Activated naive CD4-positive, alpha-beta T cell treated with anti-CD3 and anti-CD28 coated beads, Interleukin-2, amount 10 ng/mL, durations not matched to agents 7 days and 5 days (primary cell): ENCODE results near the gene CDC42BPA.

Source experiments
- CTCF ChIA-PET: fragments of 350-600 bp; sonication (Branson Sonifier 250); formaldehyde crosslinking; loops from one replicate; lab custom pipeline; 2021; ENCODE audit warnings: antibody characterized with exemption; lab: Charles Lee
- DNase-seq: peaks from one replicate; pipeline ENCODE4 v3.0.0-alpha.2; 2020
- H3K27ac Mint-ChIP-seq: one replicate; pipeline ENCODE4 v1.8.0; 2021; ENCODE audit warnings: mild to moderate bottlenecking, moderate library complexity, mixed read lengths
- H3K27me3 Mint-ChIP-seq: one replicate; pipeline ENCODE4 v1.8.0; 2021; ENCODE audit warnings: mild to moderate bottlenecking, mixed read lengths
- H3K36me3 Mint-ChIP-seq: one replicate; pipeline ENCODE4 v1.8.0; 2021; ENCODE audit warnings: mixed read lengths
- H3K4me1 Mint-ChIP-seq: one replicate; pipeline ENCODE4 v1.8.0; 2021; ENCODE audit warnings: mixed read lengths
- H3K4me3 Mint-ChIP-seq: one replicate; pipeline ENCODE4 v1.8.0; 2021; ENCODE audit warnings: mild to moderate bottlenecking, moderate library complexity, mixed read lengths
- H3K9me3 Mint-ChIP-seq: one replicate; pipeline ENCODE4 v1.8.0; 2021; ENCODE audit warnings: mixed read lengths

The CDC42BPA gene

GRCh38 chr1:226979115-226979516 is 339.2 kb downstream of the CDC42BPA start:
- H3K27me3 Mint-ChIP-seq: no peaks in the 10 kb centered on the region
- no peak overlapping the region for H3K4me3 Mint-ChIP-seq
- DNase-seq: no peak
- no peak overlapping the region for H3K27ac Mint-ChIP-seq
- H3K9me3 Mint-ChIP-seq: no peaks in the 10 kb centered on the region
- no peaks in the 10 kb centered on the region for H3K36me3 Mint-ChIP-seq
- no peaks in the 10 kb centered on the region for H3K4me1 Mint-ChIP-seq
- CTCF ChIA-PET: no interaction called here

GRCh38 chr1:226978432-226979114 is 339.7 kb downstream of the CDC42BPA start:
- Mint-ChIP-seq H3K36me3 (no peaks in the 10 kb centered on the region), H3K4me1 (no peaks in the 10 kb centered on the region), H3K4me3 (no peak overlapping the region), H3K9me3 (no peaks in the 10 kb centered on the region), H3K27me3 (no peaks in the 10 kb centered on the region), H3K27ac (peak overlapping the region; percentile 51)
- CTCF ChIA-PET: no interaction called here
- DNase-seq: no peak

DNA sequence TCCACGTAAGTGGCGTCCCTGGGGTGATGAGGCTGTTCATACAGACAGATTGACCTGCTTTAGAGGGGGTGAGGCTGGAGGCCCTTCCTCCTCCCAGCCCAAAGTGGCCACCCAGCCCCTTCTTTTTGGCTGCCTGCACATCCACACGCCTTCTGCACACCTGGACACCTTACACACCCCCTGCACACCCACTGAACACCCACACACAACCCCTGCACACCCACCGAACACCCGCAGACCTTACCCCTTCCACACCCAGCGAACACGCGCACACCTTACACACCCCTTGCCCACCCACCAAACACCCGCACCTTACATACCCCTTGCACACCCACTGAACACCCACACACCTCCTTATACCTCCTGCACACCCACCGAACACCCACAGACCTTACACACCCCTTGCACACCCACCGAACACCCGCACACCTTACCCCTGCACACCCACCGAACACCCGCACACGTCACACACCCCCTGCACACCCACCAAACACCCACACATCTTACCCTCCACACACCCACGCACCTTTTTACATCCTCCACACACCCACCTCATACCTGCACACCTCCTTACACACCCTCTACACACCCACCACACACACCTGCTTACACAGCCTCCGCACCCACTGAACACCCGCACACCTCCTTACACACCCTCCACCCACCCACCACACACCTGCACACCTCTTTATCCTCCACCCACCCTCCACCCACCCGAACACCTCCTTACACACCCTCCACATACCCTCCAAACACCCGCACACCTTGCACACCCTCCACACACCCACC is 340.5 kb downstream of the CDC42BPA start:
- no peak overlapping the region for H3K4me3 Mint-ChIP-seq
- no peak overlapping the region for H3K27ac Mint-ChIP-seq
- no peaks in the 10 kb centered on the region for H3K9me3 Mint-ChIP-seq
- DNase-seq: no peak
- H3K36me3 Mint-ChIP-seq: no peaks in the 10 kb centered on the region
- CTCF ChIA-PET: no interaction called here
- H3K27me3 Mint-ChIP-seq: no peaks in the 10 kb centered on the region
- no peaks in the 10 kb centered on the region for H3K4me1 Mint-ChIP-seq

- no peak overlapping the region for H3K4me3 Mint-ChIP-seq
- DNase-seq: no peak
- no peak overlapping the region for H3K27ac Mint-ChIP-seq
- no peaks in the 10 kb centered on the region for H3K9me3 Mint-ChIP-seq
- no peaks in the 10 kb centered on the region for H3K27me3 Mint-ChIP-seq
- no peaks in the 10 kb centered on the region for H3K4me1 Mint-ChIP-seq
- H3K36me3 Mint-ChIP-seq: peaks cover 1% of the 10 kb centered on the region
- CTCF ChIA-PET: no interaction called here
These were observed 341.2 kb downstream of the CDC42BPA start for GRCh38 chr1:226976978-226977642.

GRCh38 chr1:226976276-226976977 is 341.9 kb downstream of the CDC42BPA start:
- no peak overlapping the region for H3K4me3 Mint-ChIP-seq

DNA sequence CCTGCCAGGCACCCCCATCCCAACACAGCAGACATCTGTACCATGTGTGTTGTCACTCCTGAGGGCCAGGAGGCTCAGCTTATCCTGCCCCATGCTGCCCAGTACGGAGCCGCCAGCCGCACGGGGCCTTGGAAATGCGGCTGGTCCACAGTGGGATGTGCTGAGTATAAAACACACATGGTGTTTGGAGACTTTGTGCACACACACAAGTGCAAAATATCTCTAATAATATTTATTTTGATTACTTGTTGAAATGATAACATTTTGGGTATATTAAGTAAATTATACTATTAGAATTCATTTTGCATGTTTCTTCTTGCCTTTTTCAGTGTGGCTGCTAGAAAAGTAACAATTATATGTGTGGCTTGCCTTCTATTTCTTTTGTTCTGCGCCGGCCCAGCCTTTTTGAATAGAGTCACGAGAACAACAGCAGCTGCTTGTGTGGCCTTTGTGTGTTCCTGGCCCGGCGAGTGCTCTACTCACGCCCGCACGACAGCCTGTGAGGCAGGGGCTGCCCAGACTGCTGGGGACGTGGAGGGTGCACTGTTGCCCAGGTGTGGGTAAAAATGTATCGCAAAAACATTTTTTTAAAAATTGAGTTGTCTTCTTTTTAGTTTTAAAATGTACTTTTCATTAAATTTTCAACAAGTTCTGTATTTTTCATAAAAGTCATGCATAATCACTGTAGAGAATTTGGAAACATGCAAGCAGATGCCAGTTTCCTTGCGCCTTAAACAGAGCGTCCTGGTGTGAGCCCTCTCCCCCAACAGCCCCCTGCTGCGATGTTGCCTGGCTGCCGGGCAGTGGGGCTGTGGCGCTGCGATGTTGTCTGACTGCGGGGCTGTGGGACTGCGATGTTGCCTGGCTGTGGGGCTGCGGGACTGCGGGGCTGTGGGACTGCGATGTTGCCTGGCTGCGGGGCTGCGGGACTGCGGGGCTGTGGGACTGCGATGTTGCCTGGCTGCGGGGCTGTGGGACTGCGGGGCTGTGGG is 342.7 kb downstream of the CDC42BPA start:
- H3K27me3 Mint-ChIP-seq: no peaks in the 10 kb centered on the region
- H3K9me3 Mint-ChIP-seq: peaks cover 6% of the 10 kb centered on the region
- no peak overlapping the region for H3K4me3 Mint-ChIP-seq
- no peak overlapping the region for H3K27ac Mint-ChIP-seq
- H3K4me1 Mint-ChIP-seq: peaks cover 4% of the 10 kb centered on the region
- CTCF ChIA-PET: no interaction called here
- no peak for DNase-seq
- peaks cover 7% of the 10 kb centered on the region for H3K36me3 Mint-ChIP-seq

More at GRCh38 chr1:226976276-226976977, 341.9 kb downstream of the CDC42BPA start:
- Mint-ChIP-seq H3K4me1 (peaks cover 4% of the 10 kb centered on the region), H3K27me3 (no peaks in the 10 kb centered on the region), H3K9me3 (peaks cover 6% of the 10 kb centered on the region), H3K27ac (no peak overlapping the region), H3K36me3 (peaks cover 7% of the 10 kb centered on the region)
- no peak for DNase-seq
- CTCF ChIA-PET: no interaction called here

DNA sequence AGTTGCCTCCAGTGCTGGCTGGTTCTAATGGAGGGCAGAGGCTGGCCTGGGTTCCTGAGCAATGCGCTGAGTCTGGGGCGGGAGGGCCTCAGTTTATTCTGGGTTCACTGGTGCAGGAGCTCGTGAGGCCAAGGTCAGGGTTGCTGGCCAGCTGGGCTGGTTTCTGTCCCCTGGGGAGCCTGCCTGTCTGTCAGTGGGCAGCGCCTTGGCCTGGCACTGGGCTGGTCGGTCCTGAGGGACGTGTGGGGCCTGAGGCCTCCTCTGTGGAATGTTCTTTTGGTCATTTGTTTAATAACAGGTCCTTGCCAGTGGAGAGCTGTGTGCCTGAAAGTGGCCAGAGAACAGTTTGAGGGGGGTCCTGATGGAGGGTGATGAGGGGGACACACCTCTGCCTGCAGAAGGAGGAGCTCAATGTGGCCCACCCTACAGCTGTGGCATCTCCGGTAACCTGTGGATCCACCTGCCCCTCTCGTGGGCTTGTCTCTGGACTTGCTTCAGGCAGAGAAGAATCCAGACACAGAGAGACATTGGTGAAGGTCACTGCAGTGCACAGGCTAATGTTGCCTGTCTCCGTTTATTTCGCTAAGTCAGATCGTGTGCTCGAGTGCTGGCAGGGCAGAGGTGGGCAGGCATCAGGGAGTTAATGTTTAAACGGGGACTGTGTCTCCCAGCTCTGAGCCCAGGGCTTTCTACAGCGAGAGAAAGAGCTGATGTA is 343.6 kb downstream of the CDC42BPA start:
- Mint-ChIP-seq H3K4me3 (no peak overlapping the region), H3K27ac (no peak overlapping the region), H3K27me3 (no peaks in the 10 kb centered on the region), H3K9me3 (peaks cover 6% of the 10 kb centered on the region), H3K36me3 (peaks cover 12% of the 10 kb centered on the region), H3K4me1 (peaks cover 4% of the 10 kb centered on the region)
- no peak for DNase-seq
- CTCF ChIA-PET: no interaction called here

GRCh38 chr1:226973898-226974543 is 344.3 kb downstream of the CDC42BPA start:
- Mint-ChIP-seq H3K9me3 (peaks cover 6% of the 10 kb centered on the region), H3K27me3 (no peaks in the 10 kb centered on the region), H3K4me3 (no peak overlapping the region), H3K27ac (no peak overlapping the region), H3K36me3 (peaks cover 17% of the 10 kb centered on the region), H3K4me1 (peaks cover 4% of the 10 kb centered on the region)
- CTCF ChIA-PET: no interaction called here
- DNase-seq: no peak

- H3K27me3 Mint-ChIP-seq: no peaks in the 10 kb centered on the region
- CTCF ChIA-PET: no interaction called here
- peaks cover 17% of the 10 kb centered on the region for H3K36me3 Mint-ChIP-seq
- H3K27ac Mint-ChIP-seq: peak overlapping the region; percentile 26
- no peak overlapping the region for H3K4me3 Mint-ChIP-seq
- peaks cover 6% of the 10 kb centered on the region for H3K9me3 Mint-ChIP-seq
- H3K4me1 Mint-ChIP-seq: peaks cover 4% of the 10 kb centered on the region
- DNase-seq: no peak
These were observed 344.9 kb downstream of the CDC42BPA start for GRCh38 chr1:226973371-226973897.

DNA sequence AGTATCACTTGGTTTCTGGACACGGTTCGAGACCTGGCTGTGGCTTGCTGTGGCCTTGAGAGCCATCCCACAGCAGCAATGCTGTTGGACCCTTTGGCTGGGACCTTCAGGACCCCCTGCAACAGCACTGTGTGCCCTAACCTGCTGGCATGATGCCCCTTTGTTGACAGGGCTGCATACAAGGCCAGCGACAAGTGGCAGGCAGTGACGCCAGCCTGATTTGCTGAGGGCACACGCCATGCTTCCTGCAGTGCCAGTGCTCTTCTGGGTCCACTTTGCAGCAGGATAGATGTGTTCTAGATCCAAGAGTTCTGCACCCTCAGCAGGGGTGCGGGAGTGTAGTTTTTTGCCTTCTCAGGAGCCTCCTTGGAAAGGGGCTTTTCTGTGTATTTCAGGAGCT is 345.4 kb downstream of the CDC42BPA start:
- H3K4me1 Mint-ChIP-seq: peaks cover 4% of the 10 kb centered on the region
- DNase-seq: no peak
- peaks cover 6% of the 10 kb centered on the region for H3K9me3 Mint-ChIP-seq
- no peak overlapping the region for H3K4me3 Mint-ChIP-seq
- CTCF ChIA-PET: no interaction called here
- H3K27ac Mint-ChIP-seq: peak overlapping the region; percentile 26
- H3K27me3 Mint-ChIP-seq: no peaks in the 10 kb centered on the region
- peaks cover 17% of the 10 kb centered on the region for H3K36me3 Mint-ChIP-seq

- H3K4me3 Mint-ChIP-seq: no peak overlapping the region
- peaks cover 4% of the 10 kb centered on the region for H3K4me1 Mint-ChIP-seq
- no peaks in the 10 kb centered on the region for H3K27me3 Mint-ChIP-seq
- no peak overlapping the region for H3K27ac Mint-ChIP-seq
- H3K9me3 Mint-ChIP-seq: peaks cover 6% of the 10 kb centered on the region
- CTCF ChIA-PET: no interaction called here
- DNase-seq: no peak
- H3K36me3 Mint-ChIP-seq: peaks cover 22% of the 10 kb centered on the region
These were observed 346.5 kb downstream of the CDC42BPA start for GRCh38 chr1:226971765-226972164.

DNA sequence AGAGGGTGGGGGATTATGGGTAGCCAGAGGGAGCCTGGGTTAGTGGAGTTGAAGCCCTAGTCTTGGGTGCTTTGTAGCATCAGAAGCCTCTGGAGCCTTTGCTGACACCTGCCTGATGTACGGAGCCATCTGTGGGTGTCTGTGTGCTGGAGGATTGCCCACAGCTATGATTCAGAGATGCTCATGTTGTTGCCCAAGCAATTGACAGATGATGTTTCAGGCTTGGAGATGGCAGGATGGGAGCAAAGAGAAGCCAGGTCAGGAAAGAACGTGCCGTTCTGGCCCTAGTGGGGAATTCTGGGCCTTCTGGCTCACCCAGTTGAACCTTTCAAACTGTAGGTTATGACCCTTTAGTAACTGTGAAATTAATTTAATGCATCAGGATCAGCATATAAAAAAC is 350.6 kb downstream of the CDC42BPA start:
- Mint-ChIP-seq H3K27me3 (no peaks in the 10 kb centered on the region), H3K4me3 (no peak overlapping the region), H3K27ac (no peak overlapping the region), H3K36me3 (peaks cover 29% of the 10 kb centered on the region), H3K9me3 (peaks cover 6% of the 10 kb centered on the region), H3K4me1 (peaks cover 6% of the 10 kb centered on the region)
- no peak for DNase-seq
- CTCF ChIA-PET: no interaction called here
